Esophagus (tissue), 2 donors: ENCODE data around the gene PPM1E. TPM values are rescaled to one million over a fixed set of nuclear protein-coding genes. Genes with fewer than 3 reads are reported as not detected.
"Not testable (repeated sequence)": the region's sequence is repeated elsewhere in the genome, so short reads cannot be mapped to it uniquely, and the experiment has no call there.

Source experiments
- H3K27ac ChIP-seq, 2 donors: one replicate each; pipeline ENCODE4 v1.5.1; 2013; ENCODE audit warnings: low read depth in 2 of 2, mild to moderate bottlenecking in 2 of 2, inconsistent platforms in 1 of 2, low read length in 1 of 2, moderate library complexity in 1 of 2
- H3K27me3 ChIP-seq, 2 donors: one replicate each; pipeline ENCODE4 v1.6.1; 2013; ENCODE audit warnings: low read length in 2 of 2, control low read depth in 1 of 2, mild to moderate bottlenecking in 1 of 2; ENCODE audit not compliant: insufficient read depth in 2 of 2, control insufficient read depth in 1 of 2
- H3K36me3 ChIP-seq, 2 donors: one replicate each; pipeline ENCODE4 v1.6.1; 2013; ENCODE audit warnings: low read length in 1 of 2; ENCODE audit not compliant: control insufficient read depth in 2 of 2, insufficient read depth in 2 of 2
- H3K4me1 ChIP-seq, 2 donors: one replicate each; pipeline ENCODE4 v1.6.1; 2013; ENCODE audit warnings: low read length in 1 of 2; ENCODE audit not compliant: control insufficient read depth in 2 of 2, insufficient read depth in 2 of 2
- H3K4me3 ChIP-seq, 2 donors: one replicate each; pipeline ENCODE4 v1.5.1; 2013; ENCODE audit warnings: low read length in 2 of 2, mild to moderate bottlenecking in 2 of 2, low read depth in 1 of 2, moderate library complexity in 1 of 2
- H3K9me3 ChIP-seq, 2 donors: one replicate each; pipeline ENCODE4 v1.6.1; 2013; ENCODE audit warnings: mild to moderate bottlenecking in 2 of 2, low read depth in 1 of 2, low read length in 1 of 2, moderate library complexity in 1 of 2; ENCODE audit not compliant: control insufficient read depth in 2 of 2, insufficient read depth in 1 of 2
- WGBS, 2 donors: extraction: QIAGEN DNeasy Blood & Tissue Kit; methylation state at CpG; one replicate each; pipeline ENCODE4 v1.1.7; 2013; 5-methylcytosine and 5-hydroxymethylcytosine counted together
- polyA plus RNA-seq, 2 donors: library from polyadenylated mRNA; stranded (reverse); fragments of 200-250 nt; gene quantifications; one replicate each; pipeline ENCODE4 v1.2.3, GENCODE V29; 2013
- donor health status: healthy with polysubstance abuse.
- donor health status: Bipolar disorder and iron deficiency.

The PPM1E gene
- polyA plus RNA-seq, 2 donors: 0.02 to 0.04 TPM

- Histone ChIP-seq H3K36me3 (no peaks in the 10 kb centered on the region), H3K9me3 (no peaks in the 10 kb centered on the region), H3K27ac (no peak overlapping the region), H3K4me1 (no peaks in the 10 kb centered on the region), H3K27me3 (peaks cover 5 to 6% of the 10 kb centered on the region in 2 donors), H3K4me3 (no peak overlapping the region)
- 21 to 31% methylated on average over 1 of the region's 1 CpG for WGBS, 2 donors
Measured at GRCh38 chr17:58763263-58763662, 7.6 kb downstream of the PPM1E start.

GRCh38 chr17:58764373-58764772 is 8.7 kb downstream of the PPM1E start:
- Histone ChIP-seq H3K27me3 (peaks cover 5 to 6% of the 10 kb centered on the region in 2 donors), H3K4me1 (no peaks in the 10 kb centered on the region)
- 74 to 83% methylated on average over 5 of the region's 5 CpGs for WGBS, 2 donors

GRCh38 chr17:58778482-58778881 is 22.8 kb downstream of the PPM1E start:
- 74 to 79% methylated on average over 5 of the region's 5 CpGs for WGBS, 2 donors
- H3K4me3 ChIP-seq, H3K27me3 ChIP-seq, H3K4me1 ChIP-seq, H3K36me3 ChIP-seq, H3K27ac ChIP-seq, H3K9me3 ChIP-seq: not testable (repeated sequence)

More at GRCh38 chr17:58764373-58764772, 8.7 kb downstream of the PPM1E start:
- H3K4me3 ChIP-seq: no peak overlapping the region
- H3K36me3 ChIP-seq: no peaks in the 10 kb centered on the region
- H3K9me3 ChIP-seq: no peaks in the 10 kb centered on the region
- H3K27ac ChIP-seq: no peak overlapping the region

GRCh38 chr17:58779446-58779845 is 23.8 kb downstream of the PPM1E start:
- Histone ChIP-seq H3K4me1 (no peaks in the 10 kb centered on the region), H3K36me3 (no peaks in the 10 kb centered on the region), H3K4me3 (no peak overlapping the region), H3K27ac (no peak overlapping the region), H3K9me3 (no peaks in the 10 kb centered on the region), H3K27me3 (no peaks in the 10 kb centered on the region)
- WGBS, 2 donors: 53 to 67% methylated on average over 1 of the region's 1 CpG

GRCh38 chr17:58783380-58783779 is 27.7 kb downstream of the PPM1E start:
- H3K36me3 ChIP-seq: no peaks in the 10 kb centered on the region
- H3K27ac ChIP-seq: no peak overlapping the region
- no peaks in the 10 kb centered on the region for H3K9me3 ChIP-seq
- H3K27me3 ChIP-seq: no peaks in the 10 kb centered on the region
- no peaks in the 10 kb centered on the region for H3K4me1 ChIP-seq
- H3K4me3 ChIP-seq: no peak overlapping the region
- WGBS, 2 donors: 59 to 64% methylated on average over 4 of the region's 4 CpGs

- H3K4me3 ChIP-seq: no peak overlapping the region
- 35 to 54% methylated on average over 1 of the region's 1 CpG for WGBS, 2 donors
- no peak overlapping the region for H3K27ac ChIP-seq
- no peaks in the 10 kb centered on the region for H3K9me3 ChIP-seq
- no peaks in the 10 kb centered on the region for H3K27me3 ChIP-seq
- H3K36me3 ChIP-seq: no peaks in the 10 kb centered on the region
- H3K4me1 ChIP-seq: no peaks in the 10 kb centered on the region
Measured at GRCh38 chr17:58785097-58785496, 29.4 kb downstream of the PPM1E start.

- Histone ChIP-seq H3K4me1 (no peaks in the 10 kb centered on the region), H3K27me3 (no peaks in the 10 kb centered on the region), H3K9me3 (no peaks in the 10 kb centered on the region), H3K36me3 (no peaks in the 10 kb centered on the region), H3K27ac (no peak overlapping the region), H3K4me3 (no peak overlapping the region)
- 49 to 56% methylated on average over 3 of the region's 3 CpGs for WGBS, 2 donors
Measured at GRCh38 chr17:58786586-58787295, 31.1 kb downstream of the PPM1E start.

GRCh38 chr17:58788199-58788598 is 32.5 kb downstream of the PPM1E start:
- H3K4me1 ChIP-seq: no peaks in the 10 kb centered on the region
- WGBS, 2 donors: 81 to 84% methylated on average over 7 of the region's 7 CpGs
- no peaks in the 10 kb centered on the region for H3K9me3 ChIP-seq
- no peak overlapping the region for H3K27ac ChIP-seq
- no peaks in the 10 kb centered on the region for H3K27me3 ChIP-seq
- H3K36me3 ChIP-seq: no peaks in the 10 kb centered on the region
- no peak overlapping the region for H3K4me3 ChIP-seq

- H3K4me1 ChIP-seq: no peaks in the 10 kb centered on the region
- no peaks in the 10 kb centered on the region for H3K27me3 ChIP-seq
- H3K9me3 ChIP-seq: no peaks in the 10 kb centered on the region
- H3K27ac ChIP-seq: no peak overlapping the region
- WGBS, 2 donors: 74 to 79% methylated on average over 3 of the region's 3 CpGs
- H3K4me3 ChIP-seq: no peak overlapping the region
- no peaks in the 10 kb centered on the region for H3K36me3 ChIP-seq
Measured at GRCh38 chr17:58789160-58789559, 33.5 kb downstream of the PPM1E start.

GRCh38 chr17:58789831-58790230 is 34.2 kb downstream of the PPM1E start:
- H3K27ac ChIP-seq: no peak overlapping the region
- no peaks in the 10 kb centered on the region for H3K27me3 ChIP-seq
- no peaks in the 10 kb centered on the region for H3K9me3 ChIP-seq
- no peaks in the 10 kb centered on the region for H3K4me1 ChIP-seq
- no peak overlapping the region for H3K4me3 ChIP-seq
- no peaks in the 10 kb centered on the region for H3K36me3 ChIP-seq
- whole genome bisulfite sequencing, 2 donors: 94 to 96% methylated on average over 1 of the region's 1 CpG
